NCI-H128 (cell line): ENCODE measurements around the gene AVEN.
"Not testable (repeated sequence)": the region's sequence is repeated elsewhere in the genome, so short reads cannot be mapped to it uniquely, and the experiment has no call there.

Experiments
- DNase-seq: peaks from one replicate; lab custom pipeline; 2025; ENCODE audit not compliant: unreplicated experiment; lab: John Stamatoyannopoulos, UW

The AVEN gene

DNA sequence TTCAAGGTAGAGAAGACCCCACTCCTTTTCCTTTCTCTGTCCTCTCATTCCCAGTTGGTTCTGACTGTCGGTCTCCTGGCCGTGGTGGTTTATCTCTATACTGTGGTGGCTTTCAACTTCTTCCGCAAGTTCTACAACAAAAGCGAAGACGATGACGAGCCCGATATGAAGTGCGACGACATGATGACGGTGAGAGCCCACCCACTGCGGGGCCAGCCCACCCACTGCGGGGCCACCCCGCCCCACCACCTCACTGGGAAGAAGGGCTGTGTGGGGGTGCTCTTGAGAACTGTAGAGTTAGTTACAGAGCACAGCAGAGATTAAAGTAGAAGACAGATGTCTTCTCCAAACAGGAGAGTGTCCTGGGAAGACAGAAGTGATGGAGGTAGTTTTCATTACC lies 181.3 kb downstream of the AVEN start:
- no peak for DNase-seq

DNA sequence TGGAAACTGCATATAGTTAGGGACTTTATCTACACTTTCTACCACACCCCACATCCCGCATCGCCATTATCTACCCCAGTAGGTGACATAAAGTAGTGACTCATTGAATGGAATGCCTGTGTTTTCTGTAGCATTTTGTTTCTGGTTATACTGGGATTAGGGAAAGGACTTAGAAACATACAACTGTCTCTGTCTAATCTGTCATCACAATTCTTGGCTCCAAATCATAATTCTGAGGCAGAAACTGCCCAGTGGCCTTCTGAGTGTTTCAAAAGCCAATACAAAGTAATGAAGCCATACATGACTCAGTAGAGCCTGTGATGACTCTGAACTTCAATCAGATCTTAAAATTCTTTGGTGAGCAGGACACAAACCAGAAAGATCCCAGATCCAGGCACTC lies 186.4 kb downstream of the AVEN start:
- no peak for DNase-seq

- DNase-seq: no peak
These were observed 186.9 kb downstream of the AVEN start for GRCh38 chr15:33852094-33852493.

- no peak for DNase-seq
These were observed 187.9 kb downstream of the AVEN start for GRCh38 chr15:33851079-33851478.

GRCh38 chr15:33848011-33848410 lies 191.0 kb downstream of the AVEN start:
- DNase-seq: no peak

DNA sequence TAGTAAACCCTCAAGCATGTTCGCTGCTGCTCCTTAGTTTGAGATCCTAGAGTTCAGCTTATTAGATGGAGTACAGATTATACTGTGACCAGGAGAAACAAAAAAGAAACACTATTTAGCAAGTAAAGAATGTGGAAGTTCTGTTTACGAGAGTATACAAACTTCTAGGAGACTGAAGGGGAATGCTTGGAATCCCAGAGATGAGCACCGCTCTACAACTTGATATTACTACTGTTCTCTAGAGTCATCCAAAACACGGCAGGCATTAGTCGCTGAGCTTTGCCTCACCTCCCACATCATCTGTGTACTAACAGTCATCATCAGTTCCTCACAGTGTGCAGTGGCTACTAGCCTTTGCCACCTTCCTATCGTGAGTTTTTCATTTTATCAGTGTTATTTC lies 192.1 kb downstream of the AVEN start:
- no peak for DNase-seq

- DNase-seq: no peak
These were observed 192.9 kb downstream of the AVEN start for GRCh38 chr15:33846142-33846541.

DNA sequence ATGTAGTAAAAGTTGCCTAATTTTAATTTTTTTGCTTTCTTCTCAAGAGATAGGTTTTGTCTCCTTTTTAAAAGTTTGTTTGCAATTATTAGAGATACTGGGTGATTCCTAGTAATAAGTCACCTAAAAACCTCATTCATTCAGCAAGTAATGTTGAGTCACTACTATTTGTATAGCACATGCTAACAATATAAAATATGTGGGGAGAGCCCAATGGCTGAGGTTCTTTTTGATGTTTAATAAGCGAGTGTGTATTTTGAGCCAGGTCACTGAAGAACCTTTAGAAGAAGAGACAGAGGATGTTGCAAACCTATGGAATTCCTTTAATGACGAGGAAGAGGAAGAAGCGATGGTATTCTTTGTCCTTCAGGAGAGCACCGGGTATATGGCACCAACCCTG lies 194.4 kb downstream of the AVEN start:
- DNase-seq: no peak

GRCh38 chr15:33844186-33844585 lies 194.8 kb downstream of the AVEN start:
- no peak for DNase-seq

DNA sequence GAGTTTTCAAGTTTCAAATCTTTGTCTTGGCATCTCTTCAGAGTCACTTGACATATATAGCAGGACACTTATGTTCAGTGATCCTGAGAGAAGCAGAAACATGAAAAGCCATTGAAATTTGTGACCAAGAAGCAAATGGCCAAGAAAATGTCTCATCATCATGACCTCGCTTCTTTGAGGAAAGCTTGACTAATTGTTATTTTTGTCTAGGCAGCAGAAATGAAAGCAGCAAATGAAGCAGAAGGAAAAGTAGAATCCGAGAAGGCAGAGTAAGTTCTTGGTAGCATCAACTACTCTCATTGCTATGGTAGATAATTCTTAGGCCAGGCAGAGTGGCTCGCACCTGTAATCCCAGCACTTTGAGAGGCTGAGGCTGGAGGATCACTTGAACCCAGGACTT lies 198.4 kb downstream of the AVEN start:
- DNase-seq: no peak

DNA sequence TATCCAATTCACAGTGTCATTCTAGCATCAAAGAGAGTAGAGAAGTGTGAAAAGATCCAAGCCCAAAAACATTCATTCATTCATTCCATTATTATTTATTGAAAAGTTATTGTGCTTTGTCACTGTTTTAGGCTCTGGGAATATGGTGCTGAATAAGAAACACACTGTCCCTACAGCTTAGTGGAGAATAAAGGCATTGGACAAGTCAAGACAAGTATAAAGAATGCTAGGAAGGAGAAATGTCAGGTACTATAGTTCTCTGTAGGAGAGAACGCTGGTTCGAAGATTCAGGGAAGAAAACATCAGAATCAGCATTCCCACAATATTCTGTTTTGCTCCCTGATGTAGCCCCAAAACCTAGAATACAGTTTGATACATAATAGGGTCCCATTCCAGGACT lies 199.5 kb downstream of the AVEN start:
- no peak for DNase-seq

DNA sequence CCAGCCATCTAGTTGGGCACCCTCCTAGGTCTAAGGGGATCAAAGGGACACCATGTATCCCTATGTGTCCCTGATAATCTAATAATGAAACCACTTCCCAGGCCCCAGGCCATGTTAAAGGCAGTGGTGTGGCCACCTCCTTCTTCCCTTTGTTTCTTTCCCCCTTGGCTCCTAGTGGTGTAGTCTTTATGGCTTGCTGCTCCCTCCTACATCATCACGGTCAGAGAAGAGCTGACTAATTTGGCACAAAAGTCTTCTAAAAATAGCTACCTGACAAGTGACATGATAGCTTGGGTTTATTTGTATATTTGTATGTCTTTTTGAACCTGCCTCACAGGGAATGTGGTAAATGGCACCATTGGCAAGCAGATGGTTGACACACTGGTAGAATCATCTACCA lies 201.7 kb downstream of the AVEN start:
- DNase-seq: no peak

DNA sequence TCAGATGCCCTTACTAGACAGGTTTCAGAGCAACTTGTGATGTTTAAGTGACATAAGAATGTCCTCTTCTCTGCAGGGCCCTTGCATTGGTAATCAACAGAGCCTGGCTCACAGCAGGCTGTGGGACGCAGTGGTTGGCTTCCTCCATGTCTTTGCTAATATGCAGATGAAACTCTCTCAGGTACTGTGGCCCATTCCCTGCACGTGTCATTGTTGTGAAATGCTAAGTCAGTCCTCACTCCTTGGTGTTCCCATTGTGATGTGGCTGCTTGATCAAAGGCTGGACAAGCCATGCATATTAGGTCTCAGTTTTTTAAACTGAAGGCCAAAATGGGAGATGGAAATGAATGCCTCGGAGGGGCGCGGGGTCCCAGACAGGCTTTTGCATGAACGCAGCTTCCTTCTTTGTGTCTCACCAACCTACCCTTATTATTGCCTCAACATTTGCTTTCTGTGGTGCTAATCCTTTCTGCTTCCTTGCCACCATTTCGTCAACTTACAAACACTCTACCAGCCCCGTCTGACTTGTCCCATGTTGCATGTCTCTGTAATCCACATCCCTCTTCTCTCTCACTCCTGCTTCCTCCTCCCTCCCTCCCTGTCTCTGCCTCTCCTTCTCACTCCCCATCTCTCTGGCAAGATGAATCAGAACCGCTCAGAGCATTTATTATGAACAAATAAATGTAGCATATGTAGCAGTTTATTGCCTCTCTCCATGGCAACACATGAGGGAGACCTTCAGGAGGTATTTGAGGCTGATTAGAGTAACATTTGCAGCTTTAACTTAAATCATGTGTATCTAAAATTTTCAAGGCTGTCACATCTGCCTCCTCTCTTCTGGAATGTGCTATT lies 203.9 kb downstream of the AVEN start:
- DNase-seq: no peak

GRCh38 chr15:33831646-33832045 lies 207.4 kb downstream of the AVEN start:
- DNase-seq: no peak

DNA sequence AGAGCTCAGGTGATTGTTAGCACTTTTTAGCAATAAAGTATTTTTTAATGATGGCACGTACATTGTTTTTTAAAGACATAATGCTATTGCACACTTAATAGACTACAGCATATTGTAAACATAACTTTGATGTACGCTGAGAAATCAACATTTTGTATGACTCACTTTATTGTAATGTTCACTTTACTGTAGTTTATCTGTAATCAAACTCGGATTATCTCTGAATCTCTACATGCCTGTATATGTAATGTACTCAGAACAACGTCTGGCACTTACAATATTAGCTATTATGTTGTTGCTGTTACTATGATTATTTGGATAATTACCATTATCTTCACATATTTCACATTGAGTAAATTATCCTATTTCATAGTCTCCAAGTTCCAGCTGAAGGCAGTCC lies 208.7 kb downstream of the AVEN start:
- no peak for DNase-seq

DNA sequence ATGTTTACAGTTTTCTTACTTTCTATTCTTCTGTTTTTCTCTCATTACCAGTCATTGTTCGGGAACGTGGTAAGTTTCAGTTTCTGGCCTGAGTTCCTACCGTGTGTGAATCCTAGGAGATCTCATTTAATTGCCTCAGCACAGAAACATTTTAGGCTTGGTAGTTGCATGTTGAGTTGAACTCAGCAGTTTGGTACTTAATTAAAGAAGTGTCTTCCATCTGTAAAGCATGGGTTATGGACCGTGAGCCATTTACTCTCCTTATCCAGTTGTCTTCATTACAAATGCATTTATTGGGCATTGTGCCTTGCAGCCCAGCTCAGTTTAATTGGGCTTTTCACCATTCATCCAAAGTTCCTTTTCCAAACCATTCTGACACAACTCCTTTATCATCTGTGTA lies 212.8 kb downstream of the AVEN start:
- DNase-seq: no peak

DNA sequence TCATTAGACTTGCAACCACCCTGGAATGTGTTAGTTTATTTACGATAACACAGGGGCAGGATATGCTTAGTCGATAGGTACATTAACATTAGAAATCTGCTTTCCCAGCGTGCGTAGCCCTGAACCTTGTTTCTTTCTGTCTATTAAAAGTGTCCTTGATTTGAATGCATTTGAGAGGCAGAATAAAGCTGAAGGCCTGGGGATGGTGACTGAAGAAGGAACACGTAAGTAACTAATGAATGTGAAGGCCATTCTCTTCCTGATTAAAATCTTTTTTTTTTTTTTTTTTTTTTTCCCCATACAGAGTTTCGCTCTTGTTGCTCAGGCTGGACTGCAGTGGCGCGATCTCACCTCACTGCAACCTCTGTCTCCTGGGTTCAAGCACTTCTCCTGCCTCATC lies 213.6 kb downstream of the AVEN start:
- no peak for DNase-seq

- DNase-seq: no peak
These were observed 215.9 kb downstream of the AVEN start for GRCh38 chr15:33823119-33823518.

GRCh38 chr15:33822479-33822878 lies 216.5 kb downstream of the AVEN start:
- no peak for DNase-seq

DNA sequence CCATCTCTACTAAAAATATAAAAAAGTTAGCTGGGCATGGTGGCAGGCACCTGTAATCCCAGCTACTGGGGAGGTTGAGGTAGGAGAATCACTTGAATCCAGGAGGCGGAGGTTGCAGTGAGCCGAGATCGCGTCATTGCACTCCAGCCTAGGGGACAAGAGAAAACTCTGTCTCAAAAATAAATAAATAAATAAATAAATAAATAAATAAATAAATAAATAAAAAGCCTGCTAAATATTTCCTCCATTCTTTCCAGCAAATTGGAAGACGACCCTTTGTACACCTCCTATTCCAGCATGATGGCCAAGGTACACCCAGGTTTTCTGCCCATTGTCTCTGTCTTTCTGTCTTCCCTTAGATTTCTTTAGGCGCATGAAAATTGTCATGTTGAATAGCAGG lies 219.5 kb downstream of the AVEN start:
- DNase-seq: not testable (repeated sequence)
